IMR-90 (cell line): ENCODE data around the gene TMEM154.

Experiments
- CTCF ChIP-seq: conservative IDR thresholded peaks from 2 replicates; pipeline ENCODE4 v1.5.1; 2012; ENCODE audit warnings: mild to moderate bottlenecking, low read depth, low read length, improper control_type of control experiment
- POLR2A ChIP-seq: IDR thresholded peaks from 2 replicates; pipeline ENCODE4 v1.6.1; 2012; ENCODE audit warnings: mild to moderate bottlenecking, low read depth, low read length
- RCOR1 ChIP-seq: IDR thresholded peaks from 2 replicates; pipeline ENCODE4 v1.6.1; 2012; ENCODE audit warnings: mild to moderate bottlenecking, low read length, improper control_type of control experiment; ENCODE audit not compliant: insufficient replicate concordance

- TF ChIP-seq CTCF (no peak), POLR2A (no peak), RCOR1 (no peak)
Measured at GRCh38 chr4:152690706-152691651, 11.2 kb upstream of the TMEM154 start.
